HPDE6-E6E7 (cell line): ENCODE results near the gene MXRA8.
"Not testable (repeated sequence)": the region's sequence is repeated elsewhere in the genome, so short reads cannot be mapped to it uniquely, and the experiment has no call there.

ENCODE experiments used
- DNase-seq: peaks from one replicate; pipeline ENCODE4 v3.0.0; 2011; ENCODE audit warnings: missing footprints; ENCODE audit errors: extremely low spot score

MXRA8 gene

GRCh38 chr1:1320666-1321448, 37.5 kb downstream of the MXRA8 start:
- no peak for DNase-seq

- DNase-seq = no peak
Measured at GRCh38 chr1:1319646-1319941, 38.8 kb downstream of the MXRA8 start.

- DNase-seq = no peak
Measured at GRCh38 chr1:1318777-1319645, 39.3 kb downstream of the MXRA8 start.

- DNase-seq = no peak
Measured at GRCh38 chr1:1318131-1318652, 40.2 kb downstream of the MXRA8 start.

- no peak for DNase-seq
Measured at GRCh38 chr1:1317420-1317819, 40.9 kb downstream of the MXRA8 start.

DNA sequence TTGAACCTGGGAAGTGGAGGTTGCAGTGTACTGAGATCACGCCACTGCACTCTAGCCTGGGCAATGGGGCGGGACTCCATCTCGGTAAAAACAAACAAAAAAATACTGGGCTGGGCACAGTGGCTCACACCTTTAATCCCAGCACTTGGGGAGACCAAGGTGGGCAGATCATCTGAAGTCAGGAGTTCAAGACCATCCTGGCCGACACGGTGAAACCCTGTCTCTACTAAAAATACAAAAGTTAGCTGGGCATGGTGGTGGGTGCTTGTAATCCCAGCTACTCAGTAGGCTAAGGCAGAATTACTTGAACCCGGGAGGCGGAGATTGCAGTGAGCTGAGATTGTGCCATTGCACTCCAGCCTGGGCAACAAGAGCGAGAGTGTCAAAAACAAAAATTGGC, 42.2 kb downstream of the MXRA8 start:
- not testable (repeated sequence) for DNase-seq

DNA sequence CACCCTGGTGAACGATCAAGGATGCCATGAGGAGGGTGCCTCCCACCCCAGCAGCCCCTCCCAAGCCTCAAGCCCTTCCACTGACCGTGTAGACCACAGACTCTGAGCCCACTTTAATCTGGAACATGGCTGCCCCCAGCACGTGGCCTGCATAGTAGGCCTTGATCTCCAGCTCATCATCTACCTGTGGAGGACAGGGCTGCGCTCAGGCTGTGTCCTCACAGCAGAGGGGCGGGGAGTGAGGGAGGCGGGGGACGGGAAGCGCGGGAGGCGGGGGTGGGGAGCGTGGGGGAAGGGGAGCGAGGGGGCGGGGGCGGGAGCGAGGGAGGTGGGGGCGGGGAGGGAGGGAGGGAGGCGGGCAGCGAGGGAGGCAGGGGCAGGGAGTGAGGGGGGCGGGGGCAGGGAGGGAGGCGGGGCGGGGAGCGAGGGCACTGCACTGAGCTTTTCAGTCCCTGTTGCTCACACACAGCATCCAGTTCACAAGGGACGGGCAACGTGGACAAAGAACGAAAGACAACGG, 42.9 kb downstream of the MXRA8 start:
- no peak for DNase-seq

DNA sequence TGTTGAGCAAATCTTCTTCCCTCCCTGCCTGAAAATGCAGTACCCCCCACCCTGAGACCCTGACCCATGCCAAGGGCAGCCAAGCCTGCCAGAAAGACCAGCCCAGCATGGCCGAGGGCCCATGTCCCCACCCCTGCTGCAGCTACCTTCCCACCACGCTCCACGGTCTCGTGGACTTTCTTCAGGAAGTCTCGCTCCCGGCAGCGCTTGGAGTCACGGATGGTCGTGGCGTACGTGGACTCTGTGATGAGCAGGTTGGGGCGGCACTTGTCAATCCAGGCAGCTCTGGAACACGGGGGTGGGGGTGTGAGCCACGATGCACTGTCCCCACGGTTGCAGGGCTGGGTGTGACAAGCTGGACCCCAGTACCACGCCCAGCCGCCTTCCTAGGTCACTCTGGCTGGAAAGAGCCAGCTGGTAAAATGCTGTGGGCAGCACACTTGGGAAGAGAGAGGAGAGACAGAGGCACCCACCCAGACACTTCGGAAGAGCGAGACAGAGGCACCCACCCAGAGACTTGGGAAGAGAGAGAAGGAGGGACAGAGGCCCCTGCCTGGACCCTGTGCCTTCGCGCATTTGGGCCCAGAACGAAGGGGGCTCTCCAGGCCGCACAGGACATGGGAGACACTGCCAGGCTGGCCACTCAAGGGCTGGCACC, 43.5 kb downstream of the MXRA8 start:
- no peak for DNase-seq

- no peak for DNase-seq
Measured at GRCh38 chr1:1314237-1314586, 44.1 kb downstream of the MXRA8 start.

GRCh38 chr1:1313500-1314236, 44.7 kb downstream of the MXRA8 start:
- no peak for DNase-seq

DNA sequence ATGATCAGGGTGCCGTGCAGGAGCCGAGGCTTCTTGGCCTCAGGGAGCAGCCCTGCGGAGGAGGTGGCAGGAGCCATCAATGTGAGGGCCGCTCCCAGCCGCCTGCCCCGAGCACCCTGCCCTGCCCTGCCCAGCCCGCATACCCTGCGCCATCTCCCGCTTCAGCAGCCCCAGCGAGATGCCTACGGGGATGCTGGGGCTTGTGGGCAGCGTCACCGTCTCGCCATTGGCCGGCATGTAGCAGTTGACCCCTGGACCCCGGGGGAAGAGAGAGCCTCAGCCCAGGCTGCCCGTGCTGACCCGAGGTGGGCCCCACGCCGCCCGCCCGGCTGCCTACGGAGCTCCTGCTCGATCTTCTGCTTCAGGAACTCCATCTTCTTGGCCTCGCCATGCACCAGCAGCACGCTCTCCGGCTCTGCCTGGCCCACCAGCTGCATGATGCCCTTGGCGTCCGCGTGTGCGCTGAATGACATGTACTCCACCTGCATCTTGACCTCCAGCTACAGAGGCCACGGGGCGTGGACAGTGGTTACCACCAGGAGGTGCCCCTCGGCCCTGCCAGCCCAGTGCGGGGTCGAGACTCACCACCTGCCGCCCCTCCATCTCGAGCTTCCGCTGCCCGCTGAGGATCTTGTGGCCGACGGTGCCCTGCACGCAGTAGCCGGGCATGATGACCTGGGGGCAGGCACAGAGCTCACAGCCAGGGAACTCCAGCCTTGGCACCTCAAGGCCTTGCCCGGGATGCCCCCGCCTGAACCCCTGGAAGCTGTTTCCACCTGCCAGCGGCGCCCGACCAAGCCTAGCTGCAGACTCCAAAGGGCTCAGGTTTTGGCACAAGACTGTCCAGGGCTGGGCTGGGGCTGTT, 45.7 kb downstream of the MXRA8 start:
- DNase-seq = no peak

DNA sequence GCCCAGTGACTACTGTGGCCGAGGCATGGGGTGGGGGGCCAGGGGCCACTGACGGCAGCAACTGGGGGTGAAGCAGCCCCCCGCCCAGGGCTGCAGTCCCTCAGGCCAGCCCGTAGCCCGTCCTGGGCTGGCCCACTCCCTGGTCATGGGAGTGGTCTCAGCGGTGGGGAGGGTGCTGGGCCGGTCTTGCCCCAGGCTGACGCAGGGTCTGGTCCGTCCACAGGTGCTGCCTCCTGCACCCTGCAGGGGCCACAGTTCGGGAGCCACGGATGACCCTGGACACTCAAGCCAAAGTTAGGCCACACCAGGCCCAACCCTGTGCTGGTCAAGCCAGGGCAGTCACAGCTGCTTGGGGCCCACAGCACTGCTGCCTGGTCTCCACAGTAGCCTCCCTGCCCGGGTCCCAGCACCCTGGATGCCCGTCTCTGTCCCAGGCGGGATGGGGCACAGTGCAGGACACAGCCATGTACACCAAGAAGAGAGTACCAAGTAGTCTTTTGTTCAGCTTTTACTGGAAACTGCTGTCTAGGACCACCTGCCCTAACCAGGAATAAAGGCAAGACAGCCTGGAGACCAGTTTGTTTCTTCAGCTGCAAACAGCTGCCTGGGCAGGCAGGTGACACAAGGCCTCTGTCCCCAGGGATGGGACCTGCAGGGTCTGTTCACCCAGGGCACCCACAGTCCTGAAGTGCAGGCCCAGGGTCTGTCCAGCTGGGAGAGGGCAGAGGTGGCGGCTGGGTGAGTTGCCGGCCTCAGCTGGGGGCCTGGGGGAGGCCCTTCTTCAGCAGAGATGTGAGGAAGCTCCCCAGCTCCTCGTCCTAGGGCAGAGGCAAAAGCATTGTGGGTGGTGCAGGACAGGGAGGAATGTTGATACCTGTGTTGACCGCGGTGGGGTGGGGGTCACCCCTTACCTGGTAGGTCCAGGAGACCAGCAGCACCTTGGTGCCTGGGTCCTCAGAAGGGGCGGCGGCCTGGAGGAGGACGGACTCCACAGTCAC, 46.9 kb downstream of the MXRA8 start:
- no peak for DNase-seq

DNA sequence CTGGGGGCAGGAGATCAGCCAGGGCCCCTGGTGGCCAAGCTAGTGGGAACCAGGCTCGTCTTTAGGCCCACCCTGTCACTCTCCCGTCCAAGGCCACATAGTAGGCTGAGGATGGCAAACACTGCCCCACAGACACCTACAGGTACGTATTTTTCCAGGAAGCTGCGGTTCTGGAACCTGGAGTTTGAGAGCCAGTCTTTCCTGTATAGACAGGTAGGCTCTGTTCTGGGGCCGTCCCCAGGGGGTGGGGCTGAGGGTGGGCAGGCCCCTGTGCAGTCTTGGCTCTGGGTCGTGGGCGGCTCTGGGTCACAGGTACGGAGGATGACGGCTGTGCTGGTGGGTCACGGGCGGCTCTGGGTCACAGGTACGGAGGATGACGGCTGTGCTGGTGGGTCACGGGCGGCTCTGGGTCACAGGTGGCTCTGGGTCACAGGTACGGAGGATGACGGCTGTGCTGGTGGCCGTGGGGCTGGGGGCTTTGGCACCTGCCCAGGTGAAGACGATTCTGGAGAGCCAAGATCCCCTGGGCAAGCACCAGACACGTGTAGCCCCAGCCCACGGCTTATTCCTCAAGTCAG, 47.8 kb downstream of the MXRA8 start:
- no peak for DNase-seq

DNA sequence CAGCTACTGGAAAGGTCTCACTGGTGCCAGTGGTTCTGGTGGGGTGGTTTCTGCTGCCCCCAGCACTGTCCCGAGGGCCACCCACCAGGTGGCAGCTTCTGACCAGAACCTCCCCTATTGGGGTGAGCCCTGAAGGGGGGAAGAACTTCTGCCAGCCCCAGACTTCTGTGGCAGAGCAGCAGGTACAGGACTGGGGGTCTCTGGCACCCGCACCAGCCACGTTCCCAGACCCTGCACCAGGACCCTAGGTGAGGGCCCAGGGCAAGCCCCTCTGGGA, 48.3 kb downstream of the MXRA8 start:
- DNase-seq = no peak

GRCh38 chr1:1309251-1310108, 48.9 kb downstream of the MXRA8 start:
- DNase-seq = no peak

GRCh38 chr1:1308756-1309250, 49.6 kb downstream of the MXRA8 start:
- no peak for DNase-seq

- peak; percentile 83 for DNase-seq
Measured at GRCh38 chr1:1307923-1308755, 50.2 kb downstream of the MXRA8 start, which contains the start of the genes ACAP3 and PUSL1. Gene ACAP3, minus strand, starts transcription at chr1:1307930. Its CDS starts 115 bp downstream, at chr1:1307815. Gene PUSL1, plus strand, starts transcription at chr1:1308597. Its CDS starts 47 bp downstream, at chr1:1308644.
